ENCODE data around the gene LAMTOR4.
"Not testable (repeated sequence)": the region's sequence is repeated elsewhere in the genome, so short reads cannot be mapped to it uniquely, and the experiment has no call there.

DNA sequence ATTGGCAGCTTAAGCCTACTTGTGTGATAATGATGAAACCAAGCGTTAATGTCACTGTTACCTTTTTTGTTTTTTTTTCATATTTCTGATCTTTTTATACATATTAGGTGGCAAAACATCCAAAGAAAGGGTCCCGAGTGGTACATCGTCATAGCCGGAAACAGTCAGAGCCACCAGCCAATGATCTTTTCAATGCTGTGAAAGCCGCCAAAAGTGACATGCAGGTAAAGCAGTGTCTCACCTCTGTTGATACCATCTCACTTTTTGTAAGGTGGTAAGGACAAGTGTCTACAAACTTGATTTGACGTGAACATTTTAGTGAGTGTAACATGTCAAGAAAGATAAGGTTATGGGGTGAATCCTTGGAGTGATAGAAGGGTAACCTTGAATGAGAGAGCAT, 33.9 kb downstream of the LAMTOR4 start:
- TF ChIP-seq, protein P1, sequence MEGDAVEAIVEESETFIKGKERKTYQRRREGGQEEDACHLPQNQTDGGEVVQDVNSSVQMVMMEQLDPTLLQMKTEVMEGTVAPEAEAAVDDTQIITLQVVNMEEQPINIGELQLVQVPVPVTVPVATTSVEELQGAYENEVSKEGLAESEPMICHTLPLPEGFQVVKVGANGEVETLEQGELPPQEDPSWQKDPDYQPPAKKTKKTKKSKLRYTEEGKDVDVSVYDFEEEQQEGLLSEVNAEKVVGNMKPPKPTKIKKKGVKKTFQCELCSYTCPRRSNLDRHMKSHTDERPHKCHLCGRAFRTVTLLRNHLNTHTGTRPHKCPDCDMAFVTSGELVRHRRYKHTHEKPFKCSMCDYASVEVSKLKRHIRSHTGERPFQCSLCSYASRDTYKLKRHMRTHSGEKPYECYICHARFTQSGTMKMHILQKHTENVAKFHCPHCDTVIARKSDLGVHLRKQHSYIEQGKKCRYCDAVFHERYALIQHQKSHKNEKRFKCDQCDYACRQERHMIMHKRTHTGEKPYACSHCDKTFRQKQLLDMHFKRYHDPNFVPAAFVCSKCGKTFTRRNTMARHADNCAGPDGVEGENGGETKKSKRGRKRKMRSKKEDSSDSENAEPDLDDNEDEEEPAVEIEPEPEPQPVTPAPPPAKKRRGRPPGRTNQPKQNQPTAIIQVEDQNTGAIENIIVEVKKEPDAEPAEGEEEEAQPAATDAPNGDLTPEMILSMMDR (IDR thresholded peaks at IDR 0.05): not testable (repeated sequence)
- TF ChIP-seq POLR2A (IDR thresholded peaks at IDR 0.05): not testable (repeated sequence)

Measured in heart left ventricle (tissue), 13 donors.